CD1c-positive myeloid dendritic cell (primary cell): Measurements from ENCODE around the gene UBXN2A.
"Not testable (repeated sequence)": the region's sequence is repeated elsewhere in the genome, so short reads cannot be mapped to it uniquely, and the experiment has no call there.

ENCODE experiments used
- DNase-seq: peaks from one replicate; pipeline ENCODE4 v3.0.0-alpha.2; 2016; ENCODE audit errors: extremely low spot score

UBXN2A gene

GRCh38 chr2:23941644-23942043, 1.4 kb downstream of the UBXN2A start:
- DNase-seq = no peak

GRCh38 chr2:23943666-23944065, 3.4 kb downstream of the UBXN2A start:
- no peak for DNase-seq

- no peak for DNase-seq
These were observed 4.3 kb downstream of the UBXN2A start for GRCh38 chr2:23944527-23944926.

GRCh38 chr2:23944976-23945375, 4.7 kb downstream of the UBXN2A start:
- no peak for DNase-seq

GRCh38 chr2:23947350-23947749, 7.1 kb downstream of the UBXN2A start:
- DNase-seq = no peak

- DNase-seq = not testable (repeated sequence)
These were observed 12.3 kb downstream of the UBXN2A start for GRCh38 chr2:23952558-23952957.

- no peak for DNase-seq
These were observed 13.4 kb downstream of the UBXN2A start for GRCh38 chr2:23953625-23954024.

GRCh38 chr2:23954325-23955014, 14.2 kb downstream of the UBXN2A start:
- DNase-seq = no peak

GRCh38 chr2:23967846-23968245, 27.6 kb downstream of the UBXN2A start:
- DNase-seq = no peak

- DNase-seq = no peak
These were observed 36.6 kb downstream of the UBXN2A start for GRCh38 chr2:23976883-23977282.

GRCh38 chr2:23988371-23988770, 48.1 kb downstream of the UBXN2A start:
- DNase-seq = peak; percentile 3

GRCh38 chr2:23992931-23993330, 52.7 kb downstream of the UBXN2A start:
- DNase-seq = no peak

GRCh38 chr2:23993736-23994269, 53.5 kb downstream of the UBXN2A start:
- no peak for DNase-seq

- no peak for DNase-seq
These were observed 54.3 kb downstream of the UBXN2A start for GRCh38 chr2:23994567-23994966.

GRCh38 chr2:24007693-24008092, 67.4 kb downstream of the UBXN2A start:
- no peak for DNase-seq

GRCh38 chr2:24008672-24009366, 68.6 kb downstream of the UBXN2A start:
- DNase-seq = no peak

GRCh38 chr2:24009367-24009679, 69.1 kb downstream of the UBXN2A start:
- no peak for DNase-seq

GRCh38 chr2:24009680-24010476, 69.6 kb downstream of the UBXN2A start, which contains the start of gene MFSD2B:
TSS of gene MFSD2B (plus strand) at chr2:24010085. CDS start at chr2:24010097, 12 bp downstream.
- DNase-seq = no peak

- no peak for DNase-seq
These were observed 70.4 kb downstream of the UBXN2A start for GRCh38 chr2:24010477-24011249.

- no peak for DNase-seq
These were observed 71.2 kb downstream of the UBXN2A start for GRCh38 chr2:24011250-24012104.
